ENCODE results near the gene TMC4. TPM values are rescaled to one million over a fixed set of nuclear protein-coding genes. Genes with fewer than 3 reads are reported as not detected.
A peak's percentile ranks its signal among the peaks of the same experiment; 100 is the strongest.

Gene TMC4
- polyA plus RNA-seq, 1 donor from 2014 or later = not detected

DNA sequence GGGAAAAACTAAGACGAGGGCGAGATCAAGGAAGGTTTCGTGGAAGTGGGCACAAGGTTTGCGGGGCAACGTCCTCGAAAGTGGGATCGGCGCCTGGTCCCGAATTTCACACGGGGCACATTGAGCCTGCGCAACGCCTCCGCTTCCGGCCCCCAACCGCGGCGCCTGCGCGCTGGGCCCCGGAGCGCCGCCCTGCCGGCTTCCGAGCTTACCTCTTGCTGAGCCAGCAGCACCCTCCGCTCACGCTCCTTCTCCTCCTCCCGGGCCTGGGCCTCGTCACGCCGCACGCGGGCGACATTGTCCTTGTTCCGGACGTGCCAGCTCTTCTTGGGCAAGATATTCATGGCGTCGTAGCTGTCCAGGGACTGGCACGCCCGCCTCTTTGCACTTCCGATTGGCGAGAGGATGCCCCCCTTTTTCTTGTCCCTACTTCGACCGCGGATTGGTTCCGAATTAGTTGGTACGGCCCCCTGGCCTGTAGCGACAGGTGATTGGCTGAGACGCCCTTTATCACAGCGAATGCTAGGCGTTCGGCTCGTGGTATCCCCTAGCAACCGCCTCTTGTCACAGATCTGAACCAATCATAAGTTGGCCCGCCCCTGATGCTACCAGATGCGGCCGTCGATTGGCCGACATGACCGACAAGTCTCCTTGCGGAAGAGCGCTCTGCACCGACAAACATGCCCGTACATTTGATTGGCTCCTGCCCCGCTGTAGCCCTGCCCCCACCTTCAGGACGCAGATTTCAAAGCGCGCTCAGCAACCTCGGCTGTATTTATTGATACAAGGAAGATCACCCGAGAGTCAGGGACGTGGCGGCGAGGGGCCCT is 13.4 kb downstream of the TMC4 start, which contains the start of gene LENG1:
Gene LENG1, minus strand, starts transcription at position 370 of the 830 bp plus-strand sequence. Its CDS starts 26 bp downstream, at position 344.
- H3K4me3 Mint-ChIP-seq = peak within 1 kb of the TSS; percentile 96 to 100 (median 98)
- H3K27ac Mint-ChIP-seq = peak within 1 kb of the TSS; percentile 93 to 99 (median 99)
- H3K27me3 Mint-ChIP-seq = peaks cover 4% of the 10 kb centered on the region
- H3K36me3 Mint-ChIP-seq = peaks cover 2% of the 10 kb centered on the region
- H3K4me1 Mint-ChIP-seq = peaks cover 16 to 32% (median 24%) of the 10 kb centered on the region in 3 donors
- no peaks in the 10 kb centered on the region for H3K9me3 Mint-ChIP-seq

DNA sequence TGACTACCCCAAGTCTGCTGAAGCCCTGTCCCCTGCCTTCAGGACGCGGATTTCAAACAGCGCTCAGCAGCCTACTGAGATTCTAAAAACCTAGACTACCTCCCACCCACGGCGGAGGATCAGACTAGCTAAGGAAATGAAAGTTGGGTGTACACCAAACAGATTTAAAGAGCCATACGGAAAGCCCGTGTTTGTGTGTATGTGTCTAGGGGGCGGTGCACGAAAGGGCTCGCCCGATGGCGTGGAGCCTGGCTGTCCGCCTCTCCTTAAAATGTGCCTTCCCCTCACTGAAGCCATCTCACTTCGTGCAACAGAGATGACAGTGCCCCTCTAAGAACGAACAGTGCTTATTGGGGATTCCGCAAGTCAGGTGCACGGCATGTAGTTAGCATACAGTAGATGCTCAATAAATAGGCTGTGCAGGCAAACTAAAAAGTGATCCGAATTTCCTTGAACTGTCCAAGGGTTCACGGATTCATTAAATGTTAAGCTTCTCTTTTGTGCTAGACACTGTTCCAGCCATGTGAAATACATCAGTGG is 14.1 kb downstream of the TMC4 start:
- Mint-ChIP-seq H3K27me3 (no peaks in the 10 kb centered on the region), H3K9me3 (no peaks in the 10 kb centered on the region), H3K36me3 (peaks cover 2% of the 10 kb centered on the region), H3K4me1 (peaks cover 16 to 32% (median 24%) of the 10 kb centered on the region in 3 donors), H3K4me3 (peak overlapping the region; percentile 96 to 100 (median 98)), H3K27ac (peak overlapping the region; percentile 93 to 99 (median 99))

DNA sequence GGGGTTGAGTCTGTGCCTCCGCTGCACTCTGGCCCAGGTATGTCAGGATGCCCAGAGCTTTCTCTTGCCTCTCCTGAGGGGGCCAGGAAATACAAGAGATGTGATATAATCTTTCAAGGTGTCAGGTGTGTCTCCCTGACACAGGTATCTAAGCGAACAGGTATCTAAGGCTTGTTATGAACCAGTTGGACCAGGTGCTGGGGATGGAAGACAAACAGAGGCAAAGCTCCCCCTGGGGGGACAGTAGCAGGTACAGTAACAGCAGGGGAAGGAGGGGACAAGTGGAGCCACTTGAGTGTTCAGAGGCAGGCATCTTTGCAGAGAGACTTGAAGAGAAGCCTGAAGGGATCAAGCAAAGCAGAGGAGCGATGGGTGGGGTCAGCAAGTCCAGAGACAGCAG is 16.0 kb downstream of the TMC4 start:
- peak overlapping the region in 1 of 4 donors; percentile 76 for H3K4me3 Mint-ChIP-seq
- peaks cover 8 to 25% (median 21%) of the 10 kb centered on the region in 3 donors for H3K4me1 Mint-ChIP-seq

DNA sequence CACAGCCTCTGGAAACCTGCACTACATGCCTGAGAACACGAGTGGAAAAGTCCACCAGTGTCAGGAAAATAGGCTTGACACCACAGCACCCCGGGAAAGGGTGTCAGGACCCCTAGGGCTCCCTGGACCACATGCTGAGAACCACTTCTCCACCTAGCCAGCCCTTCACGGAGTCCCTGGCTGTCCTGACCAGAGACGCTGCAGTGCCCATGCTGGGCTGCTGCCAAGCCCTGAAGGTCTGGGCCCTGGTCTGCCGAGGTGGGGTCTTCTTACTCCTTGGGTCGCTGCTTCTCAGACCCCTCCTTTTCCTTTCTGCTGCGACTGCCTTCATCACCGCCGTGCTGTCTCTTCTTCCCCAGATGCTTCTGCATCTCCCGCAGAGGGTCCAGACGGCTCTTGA is 16.5 kb downstream of the TMC4 start:
- no peaks in the 10 kb centered on the region for H3K9me3 Mint-ChIP-seq
- H3K4me1 Mint-ChIP-seq = peaks cover 8 to 25% (median 21%) of the 10 kb centered on the region in 3 donors
- H3K27me3 Mint-ChIP-seq = no peaks in the 10 kb centered on the region
- H3K4me3 Mint-ChIP-seq = peak overlapping the region in 1 of 4 donors; percentile 76
- peak overlapping the region in 1 of 3 donors; percentile 93 for H3K27ac Mint-ChIP-seq
- peaks cover 2% of the 10 kb centered on the region for H3K36me3 Mint-ChIP-seq

More for the DNA sequence above, 16.0 kb downstream of the TMC4 start:
- Mint-ChIP-seq H3K27ac (peak overlapping the region in 2 of 3 donors; percentile 80 to 93), H3K9me3 (no peaks in the 10 kb centered on the region), H3K36me3 (peaks cover 2% of the 10 kb centered on the region), H3K27me3 (no peaks in the 10 kb centered on the region)

DNA sequence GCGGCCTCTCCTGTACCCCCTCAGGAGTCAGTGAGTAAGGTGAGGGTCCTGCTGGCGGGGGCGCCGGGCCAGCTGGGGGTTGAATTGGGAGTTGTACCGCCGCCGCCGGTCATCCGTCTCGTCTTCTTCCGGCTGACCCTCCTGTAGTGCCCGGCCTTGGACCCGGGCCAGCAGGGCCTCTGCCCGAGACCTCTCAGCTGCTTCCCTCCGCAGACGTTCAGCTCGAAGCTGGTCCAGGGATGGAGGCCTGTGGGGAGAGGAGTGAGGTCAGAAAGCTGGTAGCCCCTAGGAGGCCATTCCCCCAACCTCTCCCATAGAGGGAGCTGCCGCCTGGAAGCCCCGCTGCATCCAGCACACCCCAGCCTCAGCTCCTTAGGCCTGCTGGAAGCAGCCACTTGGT is 17.3 kb downstream of the TMC4 start:
- Mint-ChIP-seq H3K27ac (peak overlapping the region in 1 of 3 donors; percentile 93), H3K4me1 (peaks cover 8 to 21% (median 21%) of the 10 kb centered on the region in 3 donors)

DNA sequence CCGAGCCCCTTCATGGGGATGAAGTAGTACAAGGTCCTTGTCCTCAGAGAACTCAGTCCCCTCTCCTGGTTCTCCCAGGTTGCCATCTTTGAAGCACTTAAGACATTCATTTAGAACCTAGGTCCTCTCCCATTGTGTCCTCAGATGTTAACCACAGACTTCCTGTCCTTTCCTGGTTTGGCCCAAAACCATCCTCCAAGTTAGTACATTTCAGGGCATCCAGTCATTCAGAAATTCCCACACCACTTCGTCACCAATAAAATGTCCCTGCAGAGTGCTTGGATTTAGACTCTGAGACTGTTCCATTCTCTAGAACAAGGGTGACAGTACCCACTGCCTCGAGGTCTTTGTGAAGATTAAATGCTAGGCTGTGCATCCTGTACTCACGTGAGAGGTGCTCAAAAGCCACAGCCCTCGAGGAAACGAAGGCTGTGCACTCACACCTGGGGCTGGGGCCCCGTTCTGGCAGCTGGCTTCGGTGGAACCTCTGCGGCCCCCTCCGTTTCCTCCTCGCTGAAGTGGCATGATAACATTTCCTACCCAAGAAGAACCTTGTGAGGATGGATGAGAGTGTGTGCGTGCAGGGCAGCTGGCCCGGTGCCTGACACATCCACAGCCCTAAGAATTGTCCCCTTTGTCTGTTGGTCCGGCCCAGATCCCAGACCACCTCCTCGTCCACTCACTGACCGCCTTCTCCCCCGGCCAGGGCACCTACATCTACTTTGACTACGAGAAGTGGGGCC is 18.2 kb downstream of the TMC4 start:
- peaks cover 4 to 15% (median 13%) of the 10 kb centered on the region in 3 donors for H3K4me1 Mint-ChIP-seq
- peak overlapping the region in 2 of 3 donors; percentile 32 to 75 for H3K27ac Mint-ChIP-seq
- peak overlapping the region in 1 of 4 donors; percentile 48 for H3K4me3 Mint-ChIP-seq

More for the DNA sequence above, 17.3 kb downstream of the TMC4 start:
- peak overlapping the region in 1 of 4 donors; percentile 26 for H3K4me3 Mint-ChIP-seq
- no peaks in the 10 kb centered on the region for H3K27me3 Mint-ChIP-seq
- H3K36me3 Mint-ChIP-seq = peaks cover 2% of the 10 kb centered on the region
- H3K9me3 Mint-ChIP-seq = no peaks in the 10 kb centered on the region

DNA sequence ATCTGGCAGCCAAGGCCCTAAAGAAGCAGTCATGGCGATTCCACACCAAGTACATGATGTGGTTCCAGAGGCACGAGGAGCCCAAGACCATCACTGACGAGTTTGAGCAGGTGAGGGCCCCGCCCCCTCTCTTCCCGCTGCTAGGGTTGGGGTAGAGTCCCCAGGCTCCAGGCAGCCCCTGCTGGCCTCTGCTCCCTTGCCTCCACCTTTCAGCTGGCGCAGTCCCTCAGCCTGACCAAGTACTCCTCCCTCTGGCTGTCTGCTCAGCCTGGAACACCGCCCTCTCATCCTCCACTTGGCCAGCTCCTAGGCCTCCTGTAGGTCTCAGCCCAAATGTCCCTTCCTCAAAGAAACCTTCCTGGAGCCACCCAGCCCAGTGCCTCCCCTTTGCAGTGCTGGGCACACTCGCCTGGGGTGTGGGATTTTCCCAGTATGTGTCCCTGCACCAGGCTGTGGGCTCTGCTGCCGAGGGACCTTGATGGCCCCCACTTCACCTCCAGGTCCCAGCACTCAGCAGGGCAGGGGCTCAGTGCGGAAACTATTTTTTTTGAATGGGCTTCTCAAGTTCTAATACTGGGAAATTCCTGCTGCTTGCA is 19.1 kb downstream of the TMC4 start:
- Mint-ChIP-seq H3K36me3 (peaks cover 4% of the 10 kb centered on the region), H3K27ac (peak overlapping the region in 2 of 3 donors; percentile 73 to 85), H3K4me1 (peaks cover 0 to 11% (median 11%) of the 10 kb centered on the region in 3 donors), H3K4me3 (peak overlapping the region in 2 of 4 donors; percentile 39 to 48), H3K27me3 (no peaks in the 10 kb centered on the region), H3K9me3 (no peaks in the 10 kb centered on the region)

More for the DNA sequence above, 18.2 kb downstream of the TMC4 start:
- no peaks in the 10 kb centered on the region for H3K9me3 Mint-ChIP-seq
- H3K27me3 Mint-ChIP-seq = no peaks in the 10 kb centered on the region
- peaks cover 2% of the 10 kb centered on the region for H3K36me3 Mint-ChIP-seq

DNA sequence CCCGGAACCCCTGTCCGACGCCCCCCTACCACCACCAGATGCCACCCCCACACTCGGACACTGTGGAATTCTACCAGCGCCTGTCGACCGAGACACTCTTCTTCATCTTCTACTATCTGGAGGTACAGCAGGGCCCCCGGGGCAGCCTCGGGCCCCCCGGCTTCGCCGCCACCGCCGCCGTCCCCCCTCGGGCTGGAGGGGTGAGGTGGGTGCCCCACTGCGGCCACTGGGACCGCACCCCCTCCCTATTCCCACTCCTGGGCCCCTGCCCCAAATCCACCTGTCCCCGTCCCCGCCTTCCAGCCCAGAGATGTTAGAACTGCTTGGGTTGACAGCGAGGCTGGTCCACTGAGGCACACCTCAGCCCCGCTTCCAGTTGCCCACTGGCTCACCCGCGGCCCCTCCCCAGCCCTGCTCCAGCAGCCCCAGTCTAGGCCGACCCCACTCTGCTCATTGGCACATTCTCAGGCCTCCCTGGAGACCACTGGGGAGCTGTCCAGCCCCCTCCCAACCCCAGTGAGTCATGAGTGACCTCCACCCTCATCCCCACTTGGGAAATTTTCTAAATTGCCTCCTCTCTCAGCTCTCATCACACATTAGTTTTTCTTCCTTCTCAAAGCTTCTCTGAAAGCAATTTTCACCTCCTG is 20.0 kb downstream of the TMC4 start:
- Mint-ChIP-seq H3K27ac (peak overlapping the region in 1 of 3 donors; percentile 85), H3K36me3 (peaks cover 4% of the 10 kb centered on the region), H3K27me3 (no peaks in the 10 kb centered on the region), H3K9me3 (no peaks in the 10 kb centered on the region), H3K4me1 (peaks cover 0 to 5% (median 4%) of the 10 kb centered on the region in 3 donors), H3K4me3 (peak overlapping the region in 1 of 4 donors; percentile 48)

DNA sequence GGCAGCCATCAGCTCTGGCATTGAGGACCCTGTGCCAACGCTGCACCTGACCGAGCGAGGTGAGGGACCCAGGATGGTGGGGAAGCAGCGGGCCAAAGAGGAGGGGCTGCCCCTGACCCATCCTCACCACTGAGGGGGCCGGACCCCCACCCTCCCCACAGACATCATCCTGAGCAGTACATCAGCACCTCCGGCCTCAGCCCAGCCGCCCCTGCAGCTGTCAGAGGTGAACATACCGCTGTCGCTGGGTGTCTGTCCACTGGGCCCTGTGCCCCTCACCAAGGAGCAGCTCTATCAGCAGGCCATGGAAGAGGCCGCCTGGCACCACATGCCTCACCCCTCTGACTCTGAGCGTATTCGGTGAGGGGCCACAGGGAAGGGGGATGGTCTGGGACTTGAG is 20.7 kb downstream of the TMC4 start:
- Mint-ChIP-seq H3K9me3 (no peaks in the 10 kb centered on the region), H3K36me3 (peaks cover 4% of the 10 kb centered on the region), H3K4me3 (no peak overlapping the region), H3K4me1 (peaks cover 0 to 5% (median 4%) of the 10 kb centered on the region in 3 donors), H3K27ac (no peak overlapping the region), H3K27me3 (no peaks in the 10 kb centered on the region)

DNA sequence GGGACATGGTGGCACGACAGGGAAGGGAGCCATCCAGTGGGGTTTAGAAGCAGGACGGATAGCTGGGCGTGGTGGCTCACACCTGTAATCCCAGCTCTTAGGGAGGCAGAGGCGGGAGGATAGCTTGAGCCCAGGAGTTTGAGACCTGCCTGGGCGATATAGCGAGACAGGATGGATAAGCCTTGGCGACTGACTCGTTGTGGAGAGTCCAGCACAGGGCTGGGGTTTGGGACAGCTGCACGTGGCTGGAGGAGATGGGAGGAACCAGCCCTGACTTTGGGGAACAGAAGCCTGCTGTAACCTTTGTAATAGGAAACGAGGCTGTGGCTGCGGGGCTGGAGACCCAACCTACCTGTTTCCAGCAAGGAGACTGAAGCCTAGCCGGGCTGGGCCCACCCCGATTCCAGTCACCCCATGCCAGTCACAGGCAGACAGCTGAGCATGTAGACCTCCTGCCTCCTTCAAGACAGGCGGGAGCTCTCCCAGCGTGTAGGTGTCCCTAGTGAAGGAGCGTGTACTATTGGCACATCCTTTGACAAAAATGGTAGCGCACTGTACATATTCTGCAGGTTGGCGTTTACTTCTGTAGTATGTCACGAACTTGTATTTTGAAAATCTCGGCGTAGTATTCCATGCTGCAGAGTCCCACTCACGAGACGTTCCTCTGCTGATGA is 21.5 kb downstream of the TMC4 start:
- Mint-ChIP-seq H3K9me3 (no peaks in the 10 kb centered on the region), H3K36me3 (peaks cover 3% of the 10 kb centered on the region), H3K4me1 (peaks cover 0 to 3% (median 1%) of the 10 kb centered on the region in 3 donors), H3K27ac (peak overlapping the region; percentile 46 to 70 (median 65)), H3K4me3 (peak overlapping the region in 2 of 4 donors; percentile 47 to 72), H3K27me3 (no peaks in the 10 kb centered on the region)

DNA sequence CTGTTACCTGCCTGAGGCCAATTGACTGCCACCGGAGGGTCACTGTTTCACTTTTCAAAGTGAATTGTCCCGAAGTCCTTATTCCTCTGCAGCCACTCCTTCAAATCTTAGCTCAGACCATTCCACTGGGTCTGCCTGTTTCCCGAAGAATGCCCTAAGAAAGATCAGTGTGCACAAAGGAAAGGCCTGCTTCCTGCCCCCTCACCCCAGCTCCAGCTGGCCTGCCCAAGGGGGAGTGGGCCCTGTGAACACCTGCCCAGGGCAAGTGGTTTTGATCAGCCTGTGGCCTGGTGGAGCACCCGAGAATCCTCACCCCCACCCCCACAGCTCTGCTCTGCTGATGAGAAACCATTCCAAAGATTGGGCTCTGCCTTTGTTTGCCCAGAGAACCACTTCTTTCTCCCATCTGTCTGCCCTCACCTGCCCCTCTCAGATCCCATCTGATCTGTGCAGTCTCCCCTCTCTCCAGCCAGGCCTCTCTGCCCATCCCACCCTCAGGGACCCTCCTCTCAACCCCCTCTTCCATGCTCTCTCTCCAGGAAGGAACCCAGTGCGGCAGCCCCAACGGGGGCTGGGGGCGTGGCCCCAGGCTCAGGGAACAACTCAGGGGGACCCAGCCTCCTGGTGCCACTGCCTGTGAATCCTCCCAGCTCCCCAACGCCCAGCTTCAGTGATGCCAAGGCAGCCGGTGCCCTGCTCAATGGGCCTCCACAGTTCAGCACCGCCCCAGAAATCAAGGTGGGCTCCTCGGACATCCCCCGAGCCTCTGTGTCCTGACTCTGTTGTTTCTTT is 23.7 kb downstream of the TMC4 start:
- Mint-ChIP-seq H3K9me3 (no peaks in the 10 kb centered on the region), H3K36me3 (peaks cover 3% of the 10 kb centered on the region), H3K4me3 (no peak overlapping the region), H3K4me1 (peaks cover 0 to 1% (median 0%) of the 10 kb centered on the region in 3 donors), H3K27me3 (no peaks in the 10 kb centered on the region), H3K27ac (peak overlapping the region in 1 of 3 donors; percentile 79)

DNA sequence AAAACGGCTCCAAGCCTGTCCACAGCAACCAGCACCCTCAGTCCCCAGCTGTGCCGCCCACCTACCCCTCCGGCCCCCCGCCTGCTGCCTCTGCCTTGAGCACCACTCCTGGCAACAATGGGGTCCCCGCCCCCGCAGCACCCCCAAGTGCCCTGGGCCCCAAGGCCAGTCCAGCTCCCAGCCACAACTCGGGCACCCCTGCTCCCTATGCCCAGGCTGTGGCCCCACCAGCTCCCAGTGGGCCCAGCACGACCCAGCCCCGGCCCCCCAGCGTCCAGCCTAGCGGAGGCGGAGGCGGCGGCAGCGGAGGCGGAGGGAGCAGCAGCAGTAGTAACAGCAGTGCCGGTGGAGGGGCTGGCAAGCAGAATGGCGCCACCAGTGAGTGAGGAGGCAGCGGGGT is 24.8 kb downstream of the TMC4 start:
- no peaks in the 10 kb centered on the region for H3K27me3 Mint-ChIP-seq
- H3K36me3 Mint-ChIP-seq = peaks cover 3% of the 10 kb centered on the region
- peaks cover 0 to 1% (median 0%) of the 10 kb centered on the region in 3 donors for H3K4me1 Mint-ChIP-seq
- H3K27ac Mint-ChIP-seq = no peak overlapping the region
- H3K9me3 Mint-ChIP-seq = no peaks in the 10 kb centered on the region
- no peak overlapping the region for H3K4me3 Mint-ChIP-seq

DNA sequence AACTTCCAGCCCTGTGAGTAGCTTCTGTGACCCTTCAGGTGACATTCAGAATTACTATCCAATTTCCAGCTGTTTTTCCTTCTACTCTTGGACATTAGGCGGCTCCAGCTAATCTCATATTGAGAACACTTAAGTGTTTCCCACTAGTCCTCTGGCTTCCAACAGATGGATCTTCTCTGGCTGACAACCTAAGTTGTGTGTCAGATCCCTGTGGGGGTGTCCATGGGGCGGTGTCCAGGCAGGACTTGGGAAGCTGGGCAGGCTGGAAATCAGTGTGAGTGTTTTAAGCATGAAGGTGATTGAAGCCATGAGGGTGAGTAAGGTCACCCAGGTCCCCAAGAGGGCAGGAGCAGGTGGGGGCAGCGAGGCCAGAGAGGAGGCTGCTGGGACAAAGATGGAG is 25.3 kb downstream of the TMC4 start:
- H3K9me3 Mint-ChIP-seq = no peaks in the 10 kb centered on the region
- H3K4me3 Mint-ChIP-seq = no peak overlapping the region
- H3K4me1 Mint-ChIP-seq = peaks cover 0 to 1% (median 0%) of the 10 kb centered on the region in 3 donors
- no peaks in the 10 kb centered on the region for H3K27me3 Mint-ChIP-seq
- peaks cover 3% of the 10 kb centered on the region for H3K36me3 Mint-ChIP-seq
- no peak overlapping the region for H3K27ac Mint-ChIP-seq
